Tibial artery (tissue), 4 donors: ENCODE measurements around the gene PAQR7.

Source experiments
- DNase-seq, 2 donors: peaks; one replicate each; pipeline ENCODE4 v3.0.0-alpha.2; 2019
- H3K27ac ChIP-seq, 2 donors: fragments of 200-600 bp; sonication (generic) in 1 of 2; 1 replicate in 1 of 2; 2 replicates in 1 of 2; pipeline ENCODE4 v1.5.1; 2018 to 2019; ENCODE audit warnings: mild to moderate bottlenecking in 1 of 2
- H3K27me3 ChIP-seq, 2 donors: fragments of 200-600 bp; sonication (generic) in 1 of 2; one replicate each; pipeline versions ENCODE4 v1.5.1 to v1.6.0; 2016 to 2019
- H3K36me3 ChIP-seq, 3 donors: fragments of 200-600 bp; sonication (generic) in 2 of 3; one replicate each; pipeline ENCODE4 v1.5.1; 2016 to 2019; ENCODE audit warnings: mild to moderate bottlenecking in 2 of 3
- H3K4me1 ChIP-seq, 4 donors: fragments of 200-600 bp; sonication (generic) in 2 of 4; 1 replicate in 3 of 4; 2 replicates in 1 of 4; pipeline ENCODE4 v1.5.1; 2016 to 2019
- H3K4me3 ChIP-seq, 2 donors: fragments of 200-600 bp; sonication (generic) in 1 of 2; 1 replicate in 1 of 2; 2 replicates in 1 of 2; pipeline ENCODE4 v1.5.1; 2018 to 2019; ENCODE audit warnings: mild to moderate bottlenecking in 2 of 2
- H3K9me3 ChIP-seq, 3 donors: fragments of 200-600 bp; sonication (generic) in 1 of 3; one replicate each; pipeline ENCODE4 v1.5.1; 2016 to 2019
- CTCF ChIP-seq, 2 experiments: fragments of 200-600 bp in 1 of 2; fragments of 450-650 bp in 1 of 2; IDR thresholded peaks; one replicate each; pipeline ENCODE4 v1.5.1; 2017 to 2019; ENCODE audit warnings: antibody characterized with exemption in 2 of 2, mild to moderate bottlenecking in 1 of 2, moderate library complexity in 1 of 2
- intact Hi-C: fragments of 100-400 bp; cut with DNase I; formaldehyde crosslinking; loops from one replicate; pipeline ENCODE4 v1.15.0; 2023; ENCODE audit warnings: low total_unique reads

Gene PAQR7

DNA sequence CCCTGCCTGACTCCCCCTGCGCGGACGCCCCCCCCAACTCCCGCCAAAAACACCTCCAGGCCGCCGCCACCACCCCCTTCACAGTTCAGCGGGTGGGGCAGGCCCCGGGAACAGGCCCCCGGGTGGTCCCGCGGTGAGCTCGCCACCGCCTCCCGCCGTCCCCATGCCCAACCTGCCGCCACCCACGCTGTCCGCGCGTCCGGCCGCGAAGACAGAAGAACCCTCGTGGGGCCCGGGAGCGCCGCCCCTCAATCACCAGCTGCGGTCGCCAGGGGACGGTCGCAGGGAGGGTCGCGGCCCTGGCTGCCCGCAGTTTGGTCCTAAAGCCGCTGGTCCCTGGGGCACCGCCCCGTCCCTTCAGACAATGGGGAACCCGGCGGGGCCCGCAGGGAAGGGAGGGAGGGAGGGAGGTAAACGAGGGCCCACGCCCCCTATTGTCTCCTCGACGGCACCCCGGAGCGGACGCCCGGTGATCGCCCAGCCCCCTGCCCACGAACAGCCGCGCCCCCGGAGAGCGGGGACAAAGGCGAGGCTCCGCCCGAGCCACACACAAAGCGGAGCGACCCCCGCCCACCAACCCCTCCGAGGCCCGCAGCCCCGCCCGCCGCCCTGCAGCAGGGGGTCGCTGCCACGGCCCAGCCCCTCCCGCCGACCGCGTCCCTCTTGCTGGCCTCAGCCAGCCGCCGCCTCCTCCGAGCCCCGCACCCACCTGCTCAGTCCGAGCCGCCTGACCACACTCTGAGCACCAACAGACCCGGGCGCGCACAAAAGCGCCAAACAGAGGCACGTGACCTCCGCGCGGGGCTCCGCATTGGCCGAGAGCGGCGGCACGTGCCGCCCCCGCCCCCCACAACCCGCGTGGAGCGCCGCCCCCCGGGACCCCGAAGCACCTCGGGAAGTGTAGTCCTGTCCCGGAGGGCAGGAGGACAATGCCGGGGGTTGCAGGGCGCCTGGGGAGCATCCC, 30.5 kb upstream of the PAQR7 start, which contains the start of gene STMN1:
Gene STMN1 (minus strand): TSS at position 740 of the 964 bp plus-strand sequence. CDS start 1,743 bp downstream, outside the sequence.
- peak; percentile 91 to 95 for DNase-seq

DNA sequence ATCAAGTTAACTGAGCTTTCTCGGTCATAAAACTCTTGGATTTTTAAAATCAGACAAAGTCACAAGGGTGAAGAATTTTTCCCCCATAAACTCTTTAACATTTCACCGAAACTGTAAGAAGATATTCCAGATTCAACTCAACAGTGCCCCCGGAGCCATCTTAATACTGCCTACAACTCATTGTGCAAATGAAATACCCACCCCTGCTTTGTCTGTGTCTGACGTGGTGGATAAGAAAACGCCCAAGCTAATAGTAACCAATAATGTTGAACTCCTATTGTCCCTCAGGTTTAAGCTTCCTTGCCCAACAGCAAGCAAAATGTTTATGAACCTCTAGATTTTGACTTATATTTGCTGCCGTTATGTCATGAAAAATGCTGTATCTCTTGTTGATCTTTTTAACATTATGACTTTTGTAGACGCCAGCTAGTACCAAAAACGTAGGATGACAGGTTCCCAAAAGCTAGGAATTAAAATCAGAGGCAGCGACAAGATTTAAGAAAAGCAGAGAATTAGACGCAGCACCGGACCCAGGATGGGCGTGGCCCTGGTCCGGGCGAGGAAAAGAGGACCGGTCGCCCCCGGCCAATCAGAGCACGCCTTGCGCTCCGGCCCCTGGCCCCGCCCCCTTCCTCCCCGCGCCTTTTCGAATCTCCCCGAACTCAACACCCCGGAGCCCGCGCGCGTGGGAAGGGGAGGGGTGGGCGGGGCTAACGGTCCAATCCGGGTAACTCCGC, 29.6 kb upstream of the PAQR7 start:
- intact Hi-C loops, result no loop called here
- peak overlapping the region; percentile 82 to 83 for H3K27ac ChIP-seq
- DNase-seq, result peak; percentile 94 to 96
- H3K9me3 ChIP-seq, result no peaks in the 10 kb centered on the region
- TF ChIP-seq CTCF (IDR thresholded peaks at IDR 0.05), result peak in 1 of 2 experiments; percentile 6
- H3K4me1 ChIP-seq, result peaks cover 0 to 27% (median 22%) of the 10 kb centered on the region in 4 donors
- peaks cover 0 to 19% (median 4%) of the 10 kb centered on the region in 3 donors for H3K36me3 ChIP-seq
- peak overlapping the region; percentile 70 to 73 for H3K4me3 ChIP-seq
- H3K27me3 ChIP-seq, result no peaks in the 10 kb centered on the region

More for the DNA sequence above, 30.5 kb upstream of the PAQR7 start, which contains the start of gene STMN1:
- TF ChIP-seq CTCF (IDR thresholded peaks at IDR 0.05), result no peak
- intact Hi-C loops, result no loop called here
- Histone ChIP-seq H3K9me3 (no peaks in the 10 kb centered on the region), H3K36me3 (peaks cover 0 to 10% (median 0%) of the 10 kb centered on the region in 3 donors), H3K4me3 (peak within 1 kb of the TSS; percentile 70 to 73), H3K27ac (peak within 1 kb of the TSS; percentile 82 to 83), H3K4me1 (peaks cover 0 to 27% (median 22%) of the 10 kb centered on the region in 4 donors), H3K27me3 (no peaks in the 10 kb centered on the region)

GRCh38 chr1:25903986-25904385, 28.5 kb upstream of the PAQR7 start:
- intact Hi-C loops, result no loop called here
- DNase-seq, result no peak
- H3K9me3 ChIP-seq, result no peaks in the 10 kb centered on the region

GRCh38 chr1:25902462-25902861, 27.0 kb upstream of the PAQR7 start:
- Histone ChIP-seq H3K9me3 (no peaks in the 10 kb centered on the region), H3K27me3 (no peaks in the 10 kb centered on the region), H3K4me3 (no peak overlapping the region), H3K27ac (no peak overlapping the region), H3K36me3 (peaks cover 0 to 29% (median 4%) of the 10 kb centered on the region in 3 donors), H3K4me1 (peaks cover 0 to 27% (median 22%) of the 10 kb centered on the region in 4 donors)
- no peak for DNase-seq
- intact Hi-C loops, result no loop called here
- no peak for TF ChIP-seq CTCF (IDR thresholded peaks at IDR 0.05)

More at GRCh38 chr1:25903986-25904385, 28.5 kb upstream of the PAQR7 start:
- Histone ChIP-seq H3K4me1 (peaks cover 0 to 27% (median 22%) of the 10 kb centered on the region in 4 donors), H3K27ac (no peak overlapping the region), H3K4me3 (no peak overlapping the region), H3K27me3 (no peaks in the 10 kb centered on the region), H3K36me3 (peaks cover 0 to 24% (median 4%) of the 10 kb centered on the region in 3 donors)
- TF ChIP-seq CTCF (IDR thresholded peaks at IDR 0.05), result no peak

GRCh38 chr1:25900219-25900618, 24.7 kb upstream of the PAQR7 start:
- H3K27me3 ChIP-seq, result no peaks in the 10 kb centered on the region
- H3K27ac ChIP-seq, result no peak overlapping the region
- peaks cover 0 to 29% (median 4%) of the 10 kb centered on the region in 3 donors for H3K36me3 ChIP-seq
- no peak for TF ChIP-seq CTCF (IDR thresholded peaks at IDR 0.05)
- H3K4me3 ChIP-seq, result no peak overlapping the region
- H3K4me1 ChIP-seq, result peaks cover 0 to 19% (median 16%) of the 10 kb centered on the region in 4 donors
- DNase-seq, result no peak
- H3K9me3 ChIP-seq, result no peaks in the 10 kb centered on the region
- intact Hi-C loops, result no loop called here
